HUDEP-2 (cell line): ENCODE results near the gene CLEC19A.
A peak's percentile ranks its signal among the peaks of the same experiment; 100 is the strongest.

Experiments
- DNase-seq, 76 experiments: peaks; one replicate each; lab custom pipeline; 2025; ENCODE audit not compliant: unreplicated experiment in 76 of 76; lab: John Stamatoyannopoulos, UW

CLEC19A gene

GRCh38 chr16:19285431-19285830 is at the start of gene CLEC19A:
CLEC19A (plus strand) TSS chr16:19285731; CDS start chr16:19285852, 121 bp downstream.
- no peak for DNase-seq

- DNase-seq = no peak
Measured at GRCh38 chr16:19235886-19236285, 49.6 kb upstream of the CLEC19A start.

- DNase-seq = peak in 1 of 76 experiments; percentile 3
Measured at GRCh38 chr16:19236561-19237209, 48.8 kb upstream of the CLEC19A start.

- no peak for DNase-seq
Measured at GRCh38 chr16:19238406-19238805, 47.1 kb upstream of the CLEC19A start.

- DNase-seq = no peak
Measured at GRCh38 chr16:19239511-19240155, 45.9 kb upstream of the CLEC19A start.

GRCh38 chr16:19240494-19240893 is 45.0 kb upstream of the CLEC19A start:
- no peak for DNase-seq

- no peak for DNase-seq
Measured at GRCh38 chr16:19241512-19241911, 44.0 kb upstream of the CLEC19A start.

GRCh38 chr16:19242186-19242585 is 43.3 kb upstream of the CLEC19A start:
- no peak for DNase-seq

GRCh38 chr16:19242987-19243575 is 42.5 kb upstream of the CLEC19A start:
- no peak for DNase-seq

- no peak for DNase-seq
Measured at GRCh38 chr16:19245326-19245925, 40.1 kb upstream of the CLEC19A start.

- no peak for DNase-seq
Measured at GRCh38 chr16:19252904-19253303, 32.6 kb upstream of the CLEC19A start.

- no peak for DNase-seq
Measured at GRCh38 chr16:19254611-19255010, 30.9 kb upstream of the CLEC19A start.

GRCh38 chr16:19264123-19264673 is 21.3 kb upstream of the CLEC19A start:
- no peak for DNase-seq

GRCh38 chr16:19265380-19265930 is 20.1 kb upstream of the CLEC19A start:
- no peak for DNase-seq

GRCh38 chr16:19266774-19267173 is 18.8 kb upstream of the CLEC19A start:
- DNase-seq = no peak

GRCh38 chr16:19269098-19269497 is 16.4 kb upstream of the CLEC19A start:
- DNase-seq = no peak

- DNase-seq = no peak
Measured at GRCh38 chr16:19274165-19274797, 11.2 kb upstream of the CLEC19A start.

- DNase-seq = no peak
Measured at GRCh38 chr16:19278403-19278802, 7.1 kb upstream of the CLEC19A start.

- DNase-seq = no peak
Measured at GRCh38 chr16:19281246-19281645, 4.3 kb upstream of the CLEC19A start.

GRCh38 chr16:19282101-19282500 is 3.4 kb upstream of the CLEC19A start:
- DNase-seq = no peak

GRCh38 chr16:19283637-19284036 is 1.9 kb upstream of the CLEC19A start:
- no peak for DNase-seq
